ENCODE results near the gene POLE2. TPM values are rescaled to one million over a fixed set of nuclear protein-coding genes. Genes with fewer than 3 reads are reported as not detected.
A peak's percentile ranks its signal among the peaks of the same experiment; 100 is the strongest.

The POLE2 gene
- total and polyA plus RNA-seq, 2 experiments from 2014 or later: 41.9 to 53.3 TPM

DNA sequence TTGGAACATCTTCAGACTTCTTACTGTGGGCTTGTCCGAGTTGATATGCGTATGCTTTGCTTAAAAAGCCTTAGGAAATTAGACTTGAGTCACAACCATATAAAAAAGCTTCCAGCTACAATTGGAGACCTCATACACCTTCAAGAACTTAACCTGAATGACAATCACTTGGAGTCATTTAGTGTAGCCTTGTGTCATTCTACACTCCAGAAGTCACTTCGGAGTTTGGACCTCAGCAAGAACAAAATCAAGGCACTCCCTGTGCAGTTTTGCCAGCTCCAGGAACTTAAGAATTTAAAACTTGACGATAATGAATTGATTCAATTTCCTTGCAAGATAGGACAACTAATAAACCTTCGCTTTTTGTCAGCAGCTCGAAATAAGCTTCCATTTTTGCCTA is 80.4 kb downstream of the POLE2 start (continued):
- TF ChIP-seq, protein P1, sequence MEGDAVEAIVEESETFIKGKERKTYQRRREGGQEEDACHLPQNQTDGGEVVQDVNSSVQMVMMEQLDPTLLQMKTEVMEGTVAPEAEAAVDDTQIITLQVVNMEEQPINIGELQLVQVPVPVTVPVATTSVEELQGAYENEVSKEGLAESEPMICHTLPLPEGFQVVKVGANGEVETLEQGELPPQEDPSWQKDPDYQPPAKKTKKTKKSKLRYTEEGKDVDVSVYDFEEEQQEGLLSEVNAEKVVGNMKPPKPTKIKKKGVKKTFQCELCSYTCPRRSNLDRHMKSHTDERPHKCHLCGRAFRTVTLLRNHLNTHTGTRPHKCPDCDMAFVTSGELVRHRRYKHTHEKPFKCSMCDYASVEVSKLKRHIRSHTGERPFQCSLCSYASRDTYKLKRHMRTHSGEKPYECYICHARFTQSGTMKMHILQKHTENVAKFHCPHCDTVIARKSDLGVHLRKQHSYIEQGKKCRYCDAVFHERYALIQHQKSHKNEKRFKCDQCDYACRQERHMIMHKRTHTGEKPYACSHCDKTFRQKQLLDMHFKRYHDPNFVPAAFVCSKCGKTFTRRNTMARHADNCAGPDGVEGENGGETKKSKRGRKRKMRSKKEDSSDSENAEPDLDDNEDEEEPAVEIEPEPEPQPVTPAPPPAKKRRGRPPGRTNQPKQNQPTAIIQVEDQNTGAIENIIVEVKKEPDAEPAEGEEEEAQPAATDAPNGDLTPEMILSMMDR (conservative IDR thresholded peaks at IDR 0.05; ENCODE audit: low read depth in 2 of 2): no peak
- TF ChIP-seq ZNF331 (CRISPR knock-in tag; IDR thresholded peaks at IDR 0.05; ENCODE audit: low read depth) (no peak), CREB1 (CRISPR knock-in tag; IDR thresholded peaks at IDR 0.05; ENCODE audit: low read depth) (no peak), NANOG (IDR thresholded peaks at IDR 0.05; ENCODE audit: borderline replicate concordance) (no peak)

DNA sequence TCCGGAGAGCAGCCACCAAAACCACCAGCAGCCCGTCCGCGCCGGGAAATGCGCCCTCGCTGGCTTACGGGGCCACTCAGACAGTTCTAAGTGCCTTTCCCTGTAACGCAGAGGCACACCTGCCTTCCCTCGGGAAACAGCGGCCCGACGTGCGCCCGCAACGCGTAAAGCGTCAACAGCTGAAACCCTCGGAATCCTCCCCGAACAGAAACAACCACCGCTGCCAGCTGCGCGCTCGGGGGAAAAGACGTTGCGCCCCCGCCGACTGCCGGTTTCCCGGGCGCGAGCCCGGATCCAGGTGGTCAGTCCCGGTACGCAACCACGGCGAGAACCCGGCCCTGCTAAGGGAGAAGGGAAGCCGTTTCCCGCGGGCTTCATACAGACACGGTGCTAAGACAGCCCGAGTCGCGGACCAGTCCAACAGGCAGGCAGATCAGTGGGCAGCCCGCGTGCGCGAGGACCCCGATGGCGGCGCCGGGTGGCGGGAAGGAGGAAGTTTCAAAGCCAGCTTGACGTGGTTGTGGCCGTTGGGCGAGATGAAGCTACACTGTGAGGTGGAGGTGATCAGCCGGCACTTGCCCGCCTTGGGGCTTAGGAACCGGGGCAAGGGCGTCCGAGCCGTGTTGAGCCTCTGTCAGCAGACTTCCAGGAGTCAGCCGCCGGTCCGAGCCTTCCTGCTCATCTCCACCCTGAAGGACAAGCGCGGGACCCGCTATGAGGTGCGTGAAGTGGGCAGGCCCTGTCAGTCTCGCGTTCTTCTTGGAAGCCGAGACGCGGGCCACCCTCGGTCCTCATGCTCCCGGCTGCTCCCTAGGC is 89.3 kb downstream of the POLE2 start, which contains the start of gene LRR1:
Gene LRR1, plus strand, starts transcription at position 456 of the 816 bp plus-strand sequence. Its CDS starts 81 bp downstream, at position 537.
- peaks cover 9% of the 10 kb centered on the region; the same call in 2 of the 3 replicates for H3K4me1 Mint-ChIP-seq
- H3K4me3 Mint-ChIP-seq: peak within 1 kb of the TSS; percentile 94
- TF ChIP-seq ZNF331 (CRISPR knock-in tag; IDR thresholded peaks at IDR 0.05; ENCODE audit: low read depth) (no peak), EZH2phosphoT487 (IDR thresholded peaks at IDR 0.05; ENCODE audit: unreplicated experiment) (no peak), POLR2AphosphoS5 (IDR thresholded peaks at IDR 0.05; ENCODE audit: low read depth) (peak; percentile 77), CREB1 (CRISPR knock-in tag; IDR thresholded peaks at IDR 0.05; ENCODE audit: low read depth) (peak; percentile 53)
- TF ChIP-seq, protein P2, sequence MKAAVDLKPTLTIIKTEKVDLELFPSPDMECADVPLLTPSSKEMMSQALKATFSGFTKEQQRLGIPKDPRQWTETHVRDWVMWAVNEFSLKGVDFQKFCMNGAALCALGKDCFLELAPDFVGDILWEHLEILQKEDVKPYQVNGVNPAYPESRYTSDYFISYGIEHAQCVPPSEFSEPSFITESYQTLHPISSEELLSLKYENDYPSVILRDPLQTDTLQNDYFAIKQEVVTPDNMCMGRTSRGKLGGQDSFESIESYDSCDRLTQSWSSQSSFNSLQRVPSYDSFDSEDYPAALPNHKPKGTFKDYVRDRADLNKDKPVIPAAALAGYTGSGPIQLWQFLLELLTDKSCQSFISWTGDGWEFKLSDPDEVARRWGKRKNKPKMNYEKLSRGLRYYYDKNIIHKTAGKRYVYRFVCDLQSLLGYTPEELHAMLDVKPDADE (IDR thresholded peaks at IDR 0.05): peak; percentile 61
- peaks cover 19% of the 10 kb centered on the region for H3K36me3 Mint-ChIP-seq (ENCODE audit: low read depth)
- Histone ChIP-seq H3K4me1 (ENCODE audit: insufficient read depth) (0 out of 2 replicates have a peak, but pooled peaks cover 5% of the 10 kb centered on the region), H3K27ac (ENCODE audit: low read depth) (peak within 1 kb of the TSS; percentile 92), H3K4me3 (peak within 1 kb of the TSS; percentile 97), H3K4me2 (peak within 1 kb of the TSS; percentile 83), H4K20me1 (replicated peaks; ENCODE audit: insufficient read depth) (no peaks in the 10 kb centered on the region), H3K9me2 (ENCODE audit: insufficient read depth) (no peaks in the 10 kb centered on the region), H3K27me3 (ENCODE audit: insufficient read depth) (no peaks in the 10 kb centered on the region), H3K36me3 (ENCODE audit: insufficient read depth) (peaks cover 12% of the 10 kb centered on the region; the same call in 1 of the 2 replicates), H3K79me2 (replicated peaks; ENCODE audit: insufficient read depth) (peaks cover 34% of the 10 kb centered on the region), H3F3A (replicated peaks; ENCODE audit: low read depth) (peaks cover 8% of the 10 kb centered on the region), H2AFZ (peak within 1 kb of the TSS; percentile 80)
- H3K27ac Mint-ChIP-seq: peak within 1 kb of the TSS; percentile 95
- peaks cover 20% of the 10 kb centered on the region for H3K27me3 Mint-ChIP-seq (ENCODE audit: insufficient read depth, low read depth, poor library complexity)
- DNase-seq (ENCODE audit: low spot score) (peak; percentile 85), ATAC-seq (peak; percentile 80)
- H3K9me3 Mint-ChIP-seq: no peaks in the 10 kb centered on the region

DNA sequence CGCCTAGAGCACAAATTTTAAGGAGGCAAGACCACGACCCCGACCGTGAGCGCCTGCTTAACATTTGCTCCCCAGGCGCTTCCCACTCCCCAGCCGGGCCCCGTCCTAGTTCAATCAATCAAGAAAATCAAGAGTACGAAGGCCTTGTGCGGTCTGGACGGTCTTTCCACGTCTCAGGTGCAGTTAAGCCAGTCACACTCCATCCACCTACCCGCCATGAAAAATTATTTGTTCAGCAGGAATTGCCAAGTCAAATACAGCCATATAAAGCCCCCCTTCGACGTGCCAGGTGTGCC is 89.9 kb downstream of the POLE2 start:
- no peaks in the 10 kb centered on the region for H3K9me3 Mint-ChIP-seq
- peak overlapping the region; percentile 95 for H3K27ac Mint-ChIP-seq
- DNase-seq (ENCODE audit: low spot score) (no peak), ATAC-seq (peak; percentile 20)
- H3K79me2 ChIP-seq (replicated peaks; ENCODE audit: insufficient read depth): peaks cover 34% of the 10 kb centered on the region
- 0 out of 2 replicates have a peak, but pooled peaks cover 5% of the 10 kb centered on the region for H3K4me1 ChIP-seq (ENCODE audit: insufficient read depth)
- TF ChIP-seq ZNF331 (CRISPR knock-in tag; IDR thresholded peaks at IDR 0.05; ENCODE audit: low read depth): no peak
- no peak for TF ChIP-seq STAT1 (IDR thresholded peaks at IDR 0.05; ENCODE audit: unreplicated experiment)
- TF ChIP-seq POLR2AphosphoS5 (IDR thresholded peaks at IDR 0.05; ENCODE audit: low read depth): no peak
- no peak for TF ChIP-seq NANOG (IDR thresholded peaks at IDR 0.05; ENCODE audit: borderline replicate concordance)
- TF ChIP-seq ZNF114 (CRISPR knock-in tag; IDR thresholded peaks at IDR 0.05): no peak
- no peak for TF ChIP-seq EZH2phosphoT487 (IDR thresholded peaks at IDR 0.05; ENCODE audit: unreplicated experiment)
- peaks cover 10% of the 10 kb centered on the region; the same call in 1 of the 2 replicates for H3K36me3 ChIP-seq (ENCODE audit: insufficient read depth)
- peaks cover 8% of the 10 kb centered on the region for H3F3A ChIP-seq (replicated peaks; ENCODE audit: low read depth)
- no peaks in the 10 kb centered on the region for H3K9me2 ChIP-seq (ENCODE audit: insufficient read depth)
- peaks cover 18% of the 10 kb centered on the region for H3K36me3 Mint-ChIP-seq (ENCODE audit: low read depth)
- peak overlapping the region; percentile 83 for H3K4me2 ChIP-seq
- H4K20me1 ChIP-seq (replicated peaks; ENCODE audit: insufficient read depth): no peaks in the 10 kb centered on the region
- H3K4me3 Mint-ChIP-seq: peak overlapping the region; percentile 94
- H3K4me3 ChIP-seq: peak overlapping the region; percentile 97
- H3K27me3 ChIP-seq (ENCODE audit: insufficient read depth): no peaks in the 10 kb centered on the region
- H3K27me3 Mint-ChIP-seq (ENCODE audit: insufficient read depth, low read depth, poor library complexity): peaks cover 20% of the 10 kb centered on the region
- H3K4me1 Mint-ChIP-seq: peaks cover 9% of the 10 kb centered on the region; the same call in 2 of the 3 replicates
- peak overlapping the region; percentile 80 for H2AFZ ChIP-seq
- peak overlapping the region; percentile 92; the same call in 1 of the 2 replicates for H3K27ac ChIP-seq (ENCODE audit: low read depth)

Data from GM23338 (cell line).